ENCODE measurements around the gene PLAC8.
"Not testable (repeated sequence)": the region's sequence is repeated elsewhere in the genome, so short reads cannot be mapped to it uniquely, and the experiment has no call there.

PLAC8 gene

GRCh38 chr4:83067058-83067639 lies 47.4 kb downstream of the PLAC8 start:
- no peak for DNase-seq (ENCODE audit: low spot score)

GRCh38 chr4:83065266-83065665 lies 49.3 kb downstream of the PLAC8 start:
- DNase-seq (ENCODE audit: low spot score), result no peak

- DNase-seq (ENCODE audit: low spot score), result no peak
These were observed 51.8 kb downstream of the PLAC8 start for GRCh38 chr4:83062739-83063138.

GRCh38 chr4:83054928-83055327 lies 59.6 kb downstream of the PLAC8 start:
- DNase-seq (ENCODE audit: low spot score), result peak; percentile 16

- not testable (repeated sequence) for DNase-seq (ENCODE audit: low spot score)
These were observed 65.7 kb downstream of the PLAC8 start for GRCh38 chr4:83048781-83049180.

GRCh38 chr4:83046693-83047473 lies 67.6 kb downstream of the PLAC8 start:
- no peak for DNase-seq (ENCODE audit: low spot score)

- DNase-seq (ENCODE audit: low spot score), result no peak
These were observed 70.6 kb downstream of the PLAC8 start for GRCh38 chr4:83043801-83044407.

- not testable (repeated sequence) for DNase-seq (ENCODE audit: low spot score)
These were observed 71.4 kb downstream of the PLAC8 start for GRCh38 chr4:83043157-83043556.

- DNase-seq (ENCODE audit: low spot score), result no peak
These were observed 74.3 kb downstream of the PLAC8 start for GRCh38 chr4:83040269-83040668.

Data from CD4-positive, alpha-beta T cell treated with Interleukin-6 at 100 ng/mL for 8 hours (primary cell).